Stimulated activated CD8-positive, alpha-beta memory T cell treated with anti-CD3 and anti-CD28 coated beads, Interleukin-15, amount 100 ng/mL, for 48 hours (primary cell): ENCODE data around the gene MRTFB.

Experiments used
- DNase-seq, 2 donors: peaks; one replicate each; pipeline ENCODE4 v3.0.0-alpha.2; 2020; ENCODE audit warnings: low read depth in 2 of 2

Gene MRTFB

GRCh38 chr16:14284371-14284770, 213.3 kb downstream of the MRTFB start:
- DNase-seq: no peak

GRCh38 chr16:14284930-14285512, 213.9 kb downstream of the MRTFB start:
- no peak for DNase-seq

GRCh38 chr16:14285513-14286367, 214.6 kb downstream of the MRTFB start:
- DNase-seq: peak; percentile 88

DNA sequence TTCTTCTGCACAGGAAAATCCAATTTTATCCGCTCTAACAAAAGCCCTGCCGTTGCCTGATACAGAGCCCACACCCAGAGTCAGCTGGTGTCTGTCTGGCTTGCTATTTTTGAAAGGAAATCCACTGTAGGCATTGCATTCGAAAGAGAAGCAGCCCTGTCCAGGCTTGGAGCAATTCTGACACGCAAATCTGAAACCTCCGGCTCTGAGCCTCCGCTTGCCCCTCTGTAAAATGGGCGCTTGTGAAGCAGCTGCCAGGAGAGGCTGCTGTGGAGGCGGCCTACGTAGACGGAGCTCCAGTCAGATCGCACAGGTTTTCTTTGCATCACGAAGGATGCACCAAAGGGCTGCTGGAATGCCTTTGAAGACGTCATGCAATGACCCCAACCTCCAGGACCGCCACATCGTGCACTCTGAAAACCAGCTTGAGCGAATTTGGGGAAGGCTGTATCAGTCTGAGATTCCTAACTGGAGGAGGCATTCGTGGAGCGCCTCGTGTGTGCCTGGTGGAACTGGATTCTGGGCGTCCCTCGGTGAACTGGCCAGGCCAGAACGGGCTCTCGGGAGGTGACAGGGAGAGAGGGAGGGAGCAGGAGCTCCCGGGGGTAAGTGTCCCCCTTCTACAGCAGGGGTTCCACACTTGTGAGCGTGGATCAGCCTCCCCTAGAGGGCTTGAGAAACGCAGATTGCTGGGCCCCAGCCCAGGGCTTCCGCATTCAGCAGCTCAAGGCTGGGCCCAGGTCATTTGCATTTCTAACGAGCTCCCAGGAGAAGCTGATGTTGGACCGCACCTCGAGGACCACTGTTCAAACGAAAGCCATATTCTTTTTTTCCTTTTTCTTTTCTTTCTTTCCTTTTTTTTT, 215.5 kb downstream of the MRTFB start:
- DNase-seq: no peak

GRCh38 chr16:14289692-14290340, 218.7 kb downstream of the MRTFB start:
- DNase-seq: no peak

DNA sequence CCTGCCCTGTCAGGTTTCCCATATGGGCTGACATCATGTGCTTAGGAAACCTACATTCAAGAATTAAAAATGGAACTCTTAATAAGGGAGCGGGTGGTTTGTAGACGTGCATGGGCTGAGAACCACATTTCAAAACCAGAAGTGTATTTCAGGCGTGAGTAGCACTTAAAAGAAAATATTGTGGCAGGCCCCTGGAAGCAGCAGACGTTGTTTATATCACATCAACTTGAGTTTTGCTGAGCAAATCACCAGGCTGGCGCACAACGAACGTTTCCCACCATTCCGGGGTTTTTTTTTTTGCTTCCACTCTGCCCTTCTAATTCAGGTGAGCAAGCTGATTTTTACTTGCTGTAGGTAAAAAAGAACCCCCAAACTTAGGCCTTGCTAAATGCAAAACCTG, 220.2 kb downstream of the MRTFB start:
- DNase-seq: no peak

DNA sequence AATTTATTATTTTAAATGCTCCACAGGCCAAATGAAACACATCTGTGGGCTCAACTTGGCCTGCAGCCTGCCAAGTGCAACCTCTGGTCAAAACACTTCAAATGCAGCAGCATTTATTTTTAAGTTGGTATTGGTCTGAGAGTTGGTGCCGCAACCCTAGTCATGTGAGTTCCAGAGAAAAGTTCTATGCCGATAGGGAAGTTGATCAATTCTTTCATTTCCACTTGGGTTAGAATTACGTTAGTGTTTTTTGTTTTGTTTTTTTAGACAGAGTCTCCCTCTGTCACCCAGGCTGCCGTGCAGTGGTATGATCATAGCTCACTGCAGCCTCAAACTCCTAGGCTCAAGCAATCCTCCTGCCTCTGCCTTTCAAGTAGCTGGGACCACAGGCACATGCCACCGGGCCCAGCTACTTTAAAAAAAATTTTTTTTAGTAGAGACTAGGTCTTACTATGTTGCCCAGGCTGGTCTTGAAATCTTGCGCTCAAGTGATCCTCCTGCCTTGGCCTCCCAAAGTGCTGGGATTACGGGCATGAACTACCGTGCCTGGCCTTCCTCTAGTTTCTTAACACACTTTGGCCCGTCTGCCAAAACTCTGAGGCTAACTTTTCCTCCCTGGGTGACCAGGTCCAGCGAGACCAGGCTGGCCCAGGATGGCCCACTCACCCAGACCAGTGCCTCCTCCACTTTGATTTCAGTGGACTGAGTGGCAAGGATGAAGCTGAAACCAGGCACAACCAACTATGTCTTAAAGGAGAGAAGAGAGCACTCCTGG, 221.1 kb downstream of the MRTFB start:
- no peak for DNase-seq

DNA sequence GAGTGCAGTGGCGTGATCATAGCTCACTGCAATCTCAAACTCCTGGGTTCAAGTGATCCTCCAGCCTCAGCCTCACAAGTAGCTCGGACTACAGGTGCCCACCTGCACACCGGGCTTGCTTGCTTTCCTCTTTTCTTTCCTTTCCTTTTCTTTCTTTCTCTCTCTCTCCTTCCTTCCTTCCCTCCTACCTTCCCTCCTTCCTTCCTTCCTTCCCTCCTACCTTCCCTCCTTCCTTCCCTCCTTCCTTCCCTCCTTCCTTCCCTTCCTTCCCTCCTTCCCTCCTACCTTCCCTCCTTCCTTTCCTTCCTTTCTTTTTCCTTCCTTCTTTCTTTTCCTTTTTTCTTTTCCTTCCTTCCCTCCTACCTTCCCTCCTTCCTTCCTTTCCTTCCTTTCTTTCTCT, 225.5 kb downstream of the MRTFB start:
- no peak for DNase-seq

- DNase-seq: no peak
These were observed 227.4 kb downstream of the MRTFB start for GRCh38 chr16:14298374-14299122.

GRCh38 chr16:14300705-14301168, 229.6 kb downstream of the MRTFB start:
- DNase-seq: no peak

GRCh38 chr16:14301169-14302030, 230.3 kb downstream of the MRTFB start:
- no peak for DNase-seq

DNA sequence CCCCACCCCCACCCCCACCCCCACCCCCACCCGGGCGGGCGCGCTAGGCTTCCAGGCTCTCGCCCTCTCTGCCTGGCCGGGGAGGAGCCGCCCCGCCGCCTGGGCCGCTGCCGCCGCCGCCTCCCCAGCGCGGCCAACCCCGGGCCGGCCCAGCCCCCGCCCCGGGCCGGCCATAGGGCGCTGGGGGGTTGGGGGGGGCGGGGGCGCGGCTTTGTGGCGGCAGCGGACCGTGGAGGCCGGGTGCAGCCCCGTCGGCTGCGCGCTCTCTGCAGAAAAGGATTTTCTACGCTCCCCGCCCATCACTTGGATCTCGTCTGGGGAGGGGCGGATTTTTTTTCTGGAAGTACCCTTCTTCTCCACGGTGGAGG, 230.9 kb downstream of the MRTFB start:
- DNase-seq: no peak

DNA sequence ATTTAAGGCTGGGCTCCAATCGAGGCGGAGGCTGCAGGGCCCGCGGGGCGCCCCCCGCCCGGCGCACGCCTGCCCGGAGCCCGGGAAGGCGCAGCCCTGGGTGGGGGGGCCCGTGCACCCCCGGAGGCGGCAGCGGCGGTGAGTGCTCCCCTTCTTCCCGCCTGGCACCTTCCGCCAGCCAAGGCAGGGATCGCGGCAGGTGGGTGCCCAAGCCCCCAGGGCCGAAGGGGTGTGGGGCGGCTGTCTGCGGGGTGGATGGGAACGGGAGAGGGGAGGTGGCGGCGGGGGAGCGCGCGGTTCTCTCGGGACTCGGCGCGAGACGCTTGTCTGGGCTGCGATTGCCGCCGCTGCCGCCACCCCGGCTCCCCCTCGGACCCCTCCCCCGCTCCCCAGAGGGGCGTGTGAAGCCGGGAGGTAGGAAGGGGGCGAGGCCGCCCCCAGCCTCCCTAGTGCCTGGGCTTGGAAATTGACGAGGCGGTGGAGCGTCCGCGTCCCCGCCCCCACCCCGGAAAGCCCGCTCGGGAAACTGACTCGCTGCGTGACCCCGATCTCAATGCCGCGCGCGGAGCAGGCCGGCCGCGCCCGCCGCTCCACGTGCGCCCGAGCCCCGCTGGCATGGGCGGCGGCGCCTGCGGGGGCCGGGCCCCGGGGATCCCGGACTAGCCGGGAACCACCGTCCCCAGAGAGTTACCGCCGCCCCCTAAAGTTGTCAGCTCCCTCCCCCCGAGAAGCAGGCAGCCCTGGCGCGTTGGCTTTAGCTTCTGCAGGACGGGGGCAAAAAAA, 231.5 kb downstream of the MRTFB start:
- DNase-seq: no peak

DNA sequence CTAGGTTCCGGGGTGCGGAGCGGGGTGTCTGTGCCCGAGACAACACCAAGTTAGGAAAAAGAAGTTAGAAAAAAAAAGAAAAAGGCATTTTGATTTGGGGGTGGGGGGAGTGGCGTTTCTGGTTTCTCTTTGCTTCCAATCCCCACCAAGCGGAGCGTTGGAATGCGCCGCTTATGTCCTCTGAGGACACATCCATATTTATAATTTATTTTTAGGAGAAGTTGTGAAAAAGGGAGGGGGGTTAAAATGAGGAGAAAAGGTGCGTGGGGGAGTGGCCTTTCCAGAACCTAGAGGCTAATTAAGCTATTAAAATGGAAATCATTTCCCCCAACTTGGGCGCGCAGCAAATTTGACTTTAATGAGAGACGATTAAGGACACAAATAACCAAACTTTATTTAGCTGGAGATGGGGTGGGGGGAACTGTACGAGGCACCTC, 232.1 kb downstream of the MRTFB start:
- no peak for DNase-seq

GRCh38 chr16:14303639-14304394, 232.7 kb downstream of the MRTFB start:
- no peak for DNase-seq

DNA sequence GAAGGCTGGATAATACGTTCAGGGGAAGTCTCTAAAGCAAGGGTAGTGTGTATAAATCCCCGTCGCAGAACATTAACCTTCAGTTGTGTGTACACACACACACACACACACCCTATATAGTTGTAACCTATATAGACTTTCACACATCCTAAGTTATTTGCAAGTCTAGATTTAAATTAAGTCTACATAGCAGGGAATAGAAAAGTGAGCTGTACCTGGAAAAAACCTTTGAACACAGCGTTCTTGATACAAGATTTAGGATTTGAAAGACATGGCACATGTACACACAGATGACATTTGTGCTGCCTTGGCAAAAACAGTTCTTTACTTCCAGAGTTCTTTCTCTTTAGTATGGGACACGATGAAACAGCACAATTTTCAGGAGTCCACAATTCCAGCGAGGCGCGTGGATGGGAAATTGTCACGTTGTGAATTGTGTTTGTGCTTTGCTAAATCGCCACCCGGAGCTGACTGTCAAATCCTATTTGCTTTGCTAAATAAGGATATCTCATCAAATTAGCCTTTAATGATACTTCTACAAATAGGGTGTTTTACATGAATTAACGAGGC, 233.9 kb downstream of the MRTFB start:
- DNase-seq: no peak

DNA sequence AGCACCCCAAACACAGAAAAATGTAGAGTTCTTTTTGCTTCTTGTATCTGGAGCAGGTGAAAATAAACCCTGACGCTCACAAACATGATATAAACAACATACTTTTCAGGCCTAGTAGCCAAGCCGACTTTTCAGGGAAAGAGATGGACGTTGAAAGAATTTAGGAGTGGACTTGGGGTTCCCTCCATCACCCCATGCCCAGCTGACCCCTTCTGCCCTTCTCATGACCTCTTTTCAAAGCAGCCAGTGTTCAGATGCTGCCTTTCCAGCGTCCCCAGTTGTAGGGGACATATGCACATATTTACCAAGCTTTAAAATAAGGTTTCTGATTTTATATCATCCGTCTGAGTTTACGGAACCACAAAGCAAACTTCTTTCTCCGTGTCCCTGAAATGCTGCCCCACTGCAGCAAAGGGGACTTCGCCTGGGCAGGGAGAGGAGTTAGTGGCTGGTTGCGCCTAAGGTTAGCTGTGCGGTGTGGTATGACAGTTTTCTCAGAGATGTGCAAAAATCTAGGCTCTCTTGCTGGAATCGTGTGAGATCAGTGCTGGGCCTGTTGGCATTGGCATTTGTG, 235.5 kb downstream of the MRTFB start:
- no peak for DNase-seq
